ENCODE results near the gene YBX1. TPM values are rescaled to one million over a fixed set of nuclear protein-coding genes. Genes with fewer than 3 reads are reported as not detected.

YBX1 gene
- total RNA-seq, 2 experiments from 2014 or later: 731 to 790 TPM

DNA sequence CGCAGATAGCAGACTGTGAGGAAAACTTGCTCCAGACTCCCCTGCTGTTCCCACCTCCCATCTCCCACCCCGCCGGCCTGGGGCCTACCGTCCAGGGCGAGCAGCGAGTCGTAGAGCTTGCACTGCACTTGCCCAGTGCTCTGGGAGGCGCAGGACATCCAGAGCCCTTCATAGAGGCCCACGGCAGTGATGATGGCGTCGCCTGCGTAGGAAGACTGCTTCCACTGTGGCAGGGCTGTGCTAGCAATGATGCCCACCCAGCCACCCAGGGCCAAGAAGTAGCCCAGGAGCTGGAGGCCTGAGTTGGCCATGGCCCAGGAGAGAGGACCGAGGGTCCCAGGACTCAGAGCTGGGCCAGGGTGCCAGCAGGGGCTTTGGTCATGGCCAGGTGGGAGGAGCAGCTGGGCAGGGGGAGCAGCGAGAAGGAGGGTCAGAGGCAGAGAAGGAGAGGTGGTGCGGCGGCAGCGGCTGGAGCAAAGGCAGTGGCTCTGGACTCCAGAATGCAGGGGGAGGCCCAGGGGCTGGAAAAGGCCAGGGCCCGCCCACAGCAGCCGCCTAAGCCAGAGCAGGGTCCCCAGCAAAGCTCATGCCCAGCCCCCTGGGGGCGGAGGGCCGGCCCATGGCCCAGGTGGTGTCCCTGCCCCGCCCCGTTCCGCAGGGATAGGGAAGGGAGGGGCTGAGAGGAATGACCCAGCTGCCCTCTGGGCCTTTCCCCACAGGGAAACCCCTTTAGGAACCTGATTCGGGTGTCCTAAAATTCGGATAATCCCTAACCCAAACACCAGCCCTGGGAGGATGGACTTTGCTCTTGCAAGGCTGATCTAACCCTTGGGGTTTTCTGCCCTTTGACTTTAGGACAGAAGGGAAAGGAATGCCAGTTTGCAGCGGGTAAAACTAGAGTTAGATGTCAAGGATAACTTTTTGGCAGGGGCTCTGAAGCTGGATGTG, 57.8 kb downstream of the YBX1 start, which contains the start of gene CLDN19:
CLDN19 (minus strand) TSS at position 484 of the 948 bp plus-strand sequence; CDS start at position 311, 173 bp downstream.
- ATAC-seq (no peak), DNase-seq (no peak)
- Mint-ChIP-seq H3K4me3 (no peak within 1 kb of the TSS), H3K4me1 (peaks cover 8% of the 10 kb centered on the region), H3K27ac (no peak within 1 kb of the TSS), H3K36me3 (no peaks in the 10 kb centered on the region), H3K9me3 (ENCODE audit: low read depth) (no peaks in the 10 kb centered on the region), H3K27me3 (no peaks in the 10 kb centered on the region)
- CTCF ChIA-PET: no interaction called here

GRCh38 chr1:42740851-42741580, 58.8 kb downstream of the YBX1 start:
- ATAC-seq: no peak

GRCh38 chr1:42741706-42742105, 59.5 kb downstream of the YBX1 start:
- Mint-ChIP-seq H3K27me3 (no peaks in the 10 kb centered on the region), H3K27ac (no peak overlapping the region), H3K4me3 (no peak overlapping the region), H3K9me3 (ENCODE audit: low read depth) (no peaks in the 10 kb centered on the region), H3K4me1 (peaks cover 7% of the 10 kb centered on the region), H3K36me3 (peaks cover 3% of the 10 kb centered on the region)
- no peak for DNase-seq
- CTCF ChIA-PET: interaction anchor here (1.5 kb wide), 1 partner anchor 332 kb away, joined by 4 read pairs; no protein-coding TSS in a partner anchor
- ATAC-seq: no peak

More at GRCh38 chr1:42740851-42741580, 58.8 kb downstream of the YBX1 start:
- Mint-ChIP-seq H3K4me1 (peaks cover 8% of the 10 kb centered on the region), H3K4me3 (no peak overlapping the region), H3K36me3 (peaks cover 3% of the 10 kb centered on the region), H3K27ac (no peak overlapping the region), H3K27me3 (no peaks in the 10 kb centered on the region), H3K9me3 (ENCODE audit: low read depth) (no peaks in the 10 kb centered on the region)
- CTCF ChIA-PET: interaction anchor here (1.5 kb wide), 1 partner anchor 332 kb away, joined by 4 read pairs; no protein-coding TSS in a partner anchor
- no peak for DNase-seq

- H3K27me3 Mint-ChIP-seq: no peaks in the 10 kb centered on the region
- ATAC-seq (no peak), DNase-seq (no peak)
- no peak overlapping the region for H3K4me3 Mint-ChIP-seq
- H3K36me3 Mint-ChIP-seq: peaks cover 3% of the 10 kb centered on the region
- H3K4me1 Mint-ChIP-seq: peaks cover 3% of the 10 kb centered on the region
- H3K27ac Mint-ChIP-seq: no peak overlapping the region
- CTCF ChIA-PET: interaction anchor here (1.5 kb wide), 1 partner anchor 331 kb away, joined by 4 read pairs; no protein-coding TSS in a partner anchor
- no peaks in the 10 kb centered on the region for H3K9me3 Mint-ChIP-seq (ENCODE audit: low read depth)
Measured at GRCh38 chr1:42742141-42742540, 59.9 kb downstream of the YBX1 start.

- Mint-ChIP-seq H3K9me3 (ENCODE audit: low read depth) (no peaks in the 10 kb centered on the region), H3K27ac (no peak overlapping the region), H3K27me3 (no peaks in the 10 kb centered on the region), H3K4me3 (no peak overlapping the region), H3K4me1 (no peaks in the 10 kb centered on the region), H3K36me3 (peaks cover 3% of the 10 kb centered on the region)
- CTCF ChIA-PET: interaction anchor here (1.5 kb wide), 1 partner anchor 331 kb away, joined by 4 read pairs; no protein-coding TSS in a partner anchor
- DNase-seq: no peak
- no peak for ATAC-seq
Measured at GRCh38 chr1:42742617-42743316, 60.5 kb downstream of the YBX1 start.

DNA sequence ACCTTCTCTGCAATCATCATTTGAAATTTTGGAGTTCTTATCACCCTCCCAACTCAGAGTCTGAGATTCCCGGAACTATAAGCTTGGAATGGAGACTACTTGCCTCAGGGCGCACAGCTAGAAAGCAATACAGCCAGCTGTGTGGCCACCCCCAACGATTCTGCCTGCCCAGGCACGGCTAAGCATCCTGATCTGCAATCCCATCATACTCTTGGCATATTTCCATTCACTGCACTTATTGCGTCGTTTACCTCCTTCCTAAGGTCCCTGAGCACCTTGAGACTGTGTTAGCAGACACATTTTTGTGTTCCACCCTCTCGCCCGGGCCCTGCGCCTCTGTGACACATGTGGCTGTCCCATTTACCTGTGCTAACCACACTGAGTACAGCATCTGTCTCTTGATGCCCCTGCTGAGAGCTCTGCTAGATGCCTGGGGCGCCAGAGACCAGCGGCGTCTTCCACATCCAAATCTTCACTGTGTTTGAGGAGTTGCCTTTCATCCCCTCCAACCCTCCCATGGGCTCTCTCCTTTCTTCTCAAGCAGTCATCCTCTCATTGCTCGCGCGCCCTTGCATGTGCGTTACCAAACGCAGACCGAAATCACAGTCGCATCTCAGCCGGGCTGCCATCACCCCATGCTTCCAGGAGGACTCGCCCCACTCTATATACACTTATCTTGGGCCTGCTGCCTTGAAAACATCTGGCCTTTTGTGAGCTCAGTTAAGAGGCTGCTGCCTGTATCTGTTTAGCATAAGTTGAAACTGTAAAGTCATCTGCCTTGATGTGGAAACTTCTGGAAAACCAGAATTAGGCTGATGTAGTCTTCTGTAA, 61.3 kb downstream of the YBX1 start:
- ATAC-seq (no peak), DNase-seq (no peak)
- Mint-ChIP-seq H3K36me3 (peaks cover 3% of the 10 kb centered on the region), H3K27ac (no peak overlapping the region), H3K27me3 (no peaks in the 10 kb centered on the region), H3K4me3 (no peak overlapping the region), H3K4me1 (no peaks in the 10 kb centered on the region), H3K9me3 (ENCODE audit: low read depth) (no peaks in the 10 kb centered on the region)
- CTCF ChIA-PET: no interaction called here

GRCh38 chr1:42744148-42744413, 61.9 kb downstream of the YBX1 start:
- ATAC-seq: no peak
- CTCF ChIA-PET: no interaction called here
- no peak overlapping the region for H3K27ac Mint-ChIP-seq
- H3K27me3 Mint-ChIP-seq: no peaks in the 10 kb centered on the region
- H3K9me3 Mint-ChIP-seq (ENCODE audit: low read depth): no peaks in the 10 kb centered on the region
- no peaks in the 10 kb centered on the region for H3K4me1 Mint-ChIP-seq
- H3K36me3 Mint-ChIP-seq: peaks cover 3% of the 10 kb centered on the region
- no peak overlapping the region for H3K4me3 Mint-ChIP-seq
- no peak for DNase-seq

DNA sequence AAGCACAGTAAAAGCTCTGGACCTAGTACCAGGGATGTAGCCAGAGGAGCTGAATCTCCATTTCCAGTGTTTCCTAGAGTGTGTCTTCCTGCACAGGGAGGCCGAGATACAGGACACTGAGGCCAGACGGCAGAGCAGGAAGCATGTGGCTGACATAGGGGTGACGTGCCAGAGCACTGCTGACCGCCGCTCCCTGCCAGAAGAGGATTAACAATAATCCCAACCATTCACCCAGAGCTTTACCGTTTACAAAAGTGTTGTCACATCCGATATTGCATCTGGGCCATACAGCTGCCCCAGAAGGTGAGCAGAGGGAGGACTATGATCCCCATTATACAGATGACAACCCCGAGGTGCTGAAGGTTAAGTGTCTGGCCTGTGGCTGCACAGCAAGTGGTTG, 63.6 kb downstream of the YBX1 start:
- no peak for DNase-seq
- Mint-ChIP-seq H3K36me3 (peaks cover 13% of the 10 kb centered on the region), H3K4me3 (no peak overlapping the region), H3K9me3 (ENCODE audit: low read depth) (no peaks in the 10 kb centered on the region), H3K4me1 (no peaks in the 10 kb centered on the region), H3K27ac (no peak overlapping the region), H3K27me3 (no peaks in the 10 kb centered on the region)
- CTCF ChIA-PET: interaction anchor here (0.7 to 1.4 kb wide), 5 partner anchors 76 to 171 kb away, joined by 3 to 5 read pairs (median 3); no protein-coding TSS in a partner anchor
- no peak for ATAC-seq

DNA sequence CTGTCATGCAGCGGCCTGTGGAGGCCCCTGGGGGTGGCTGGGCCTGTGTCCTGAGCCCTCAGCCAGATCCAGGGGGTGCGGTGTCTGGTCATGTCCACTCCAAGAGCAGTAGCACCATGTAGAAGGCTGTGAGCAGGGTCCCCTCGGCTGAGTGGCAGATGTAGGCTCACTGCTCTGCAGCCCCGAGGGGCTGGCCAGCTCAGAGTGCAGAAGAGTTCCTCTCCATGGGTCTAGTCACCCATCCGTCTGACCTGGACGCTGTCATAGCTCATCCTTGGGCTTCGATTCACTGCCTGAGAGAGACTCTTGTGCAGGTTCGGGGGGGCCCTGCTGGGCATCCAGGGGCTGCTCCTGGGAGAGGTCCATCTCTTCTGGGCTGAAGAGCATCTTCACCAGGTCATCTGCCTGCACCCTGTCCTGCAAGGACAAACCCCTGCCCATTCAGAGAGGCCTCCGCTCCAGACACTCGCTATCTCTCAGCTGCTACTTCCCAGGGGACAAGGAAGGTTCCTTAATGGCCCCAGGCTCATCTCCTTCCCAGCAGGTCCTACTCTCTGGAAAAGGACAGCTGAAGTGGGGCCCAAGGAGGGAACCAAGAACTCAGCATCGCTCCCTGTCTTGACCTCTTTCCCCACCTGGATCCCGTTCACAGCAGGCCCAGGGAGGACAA, 64.4 kb downstream of the YBX1 start:
- H3K9me3 Mint-ChIP-seq (ENCODE audit: low read depth): no peaks in the 10 kb centered on the region
- H3K4me1 Mint-ChIP-seq: no peaks in the 10 kb centered on the region
- CTCF ChIA-PET: interaction anchor here (0.7 to 1.4 kb wide), 6 partner anchors 12 to 168 kb away, joined by 3 to 5 read pairs (median 4); no protein-coding TSS in a partner anchor
- no peak overlapping the region for H3K4me3 Mint-ChIP-seq
- DNase-seq: no peak
- H3K27me3 Mint-ChIP-seq: no peaks in the 10 kb centered on the region
- peaks cover 14% of the 10 kb centered on the region for H3K36me3 Mint-ChIP-seq
- H3K27ac Mint-ChIP-seq: no peak overlapping the region
- no peak for ATAC-seq

DNA sequence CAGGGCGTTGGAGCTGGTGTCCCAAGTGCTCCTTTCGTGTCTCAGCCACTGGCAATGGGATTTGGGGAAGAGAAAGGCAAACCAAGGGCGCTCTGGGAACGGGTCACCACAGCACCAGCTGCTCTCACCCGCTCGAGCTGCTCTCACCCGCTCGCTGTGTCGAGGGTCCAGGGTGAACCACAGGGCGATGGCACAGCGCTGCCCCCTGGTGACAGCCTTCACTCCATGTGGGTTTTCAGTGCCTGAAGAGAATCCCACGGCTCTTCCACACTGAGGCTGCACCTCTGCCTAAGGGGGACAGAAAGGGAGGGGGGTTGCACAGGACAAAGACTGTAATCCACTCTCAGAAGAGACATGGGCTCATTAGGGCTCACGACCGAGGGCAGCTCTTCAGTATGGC, 64.9 kb downstream of the YBX1 start:
- CTCF ChIA-PET: interaction anchor here (0.7 to 1.4 kb wide), 6 partner anchors 13 to 169 kb away, joined by 3 to 5 read pairs (median 4); no protein-coding TSS in a partner anchor
- Mint-ChIP-seq H3K36me3 (peaks cover 20% of the 10 kb centered on the region), H3K9me3 (ENCODE audit: low read depth) (no peaks in the 10 kb centered on the region), H3K4me1 (no peaks in the 10 kb centered on the region), H3K27ac (no peak overlapping the region), H3K4me3 (no peak overlapping the region), H3K27me3 (no peaks in the 10 kb centered on the region)
- DNase-seq: no peak
- peak; percentile 57 for ATAC-seq

- Mint-ChIP-seq H3K27ac (no peak overlapping the region), H3K9me3 (ENCODE audit: low read depth) (no peaks in the 10 kb centered on the region), H3K4me3 (no peak overlapping the region), H3K4me1 (no peaks in the 10 kb centered on the region), H3K36me3 (peaks cover 26% of the 10 kb centered on the region), H3K27me3 (no peaks in the 10 kb centered on the region)
- DNase-seq: no peak
- CTCF ChIA-PET: no interaction called here
- ATAC-seq: no peak
Measured at GRCh38 chr1:42748021-42748420, 65.8 kb downstream of the YBX1 start.

All from activated CD8-positive, alpha-beta memory T cell treated with anti-CD3 and anti-CD28 coated beads, Interleukin-2, amount 10 ng/mL, durations not matched to agents 7 days and 5 days (primary cell).